GM04504 (cell line): ENCODE data around the gene GCSH.

Source experiments
- DNase-seq: peaks from one replicate; pipeline ENCODE4 v3.0.0-alpha.2; 2012; ENCODE audit warnings: low read depth

The GCSH gene

GRCh38 chr16:81101702-81102101, 5.5 kb upstream of the GCSH start:
- DNase-seq: no peak

DNA sequence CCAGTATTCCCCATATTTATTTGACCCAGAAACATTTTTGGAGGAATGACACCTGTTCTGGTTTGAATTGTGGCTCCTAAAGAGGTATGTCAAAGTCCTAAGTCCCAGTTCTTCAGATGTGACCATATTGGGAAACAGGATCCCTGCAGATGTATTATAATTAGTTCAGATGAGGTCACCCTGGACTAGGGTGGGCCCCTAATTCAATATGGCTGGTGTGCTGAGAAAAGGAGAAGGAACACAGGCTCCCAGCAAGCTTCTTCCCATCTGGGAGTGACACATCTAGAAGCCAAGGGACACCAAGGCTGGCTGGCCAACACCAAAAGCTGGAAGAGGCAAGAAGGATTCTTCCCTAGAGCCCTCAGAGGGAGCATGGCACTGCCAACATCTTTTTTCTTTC, 3.8 kb upstream of the GCSH start:
- no peak for DNase-seq

- no peak for DNase-seq
Measured at GRCh38 chr16:81097230-81097629, 1.0 kb upstream of the GCSH start.

DNA sequence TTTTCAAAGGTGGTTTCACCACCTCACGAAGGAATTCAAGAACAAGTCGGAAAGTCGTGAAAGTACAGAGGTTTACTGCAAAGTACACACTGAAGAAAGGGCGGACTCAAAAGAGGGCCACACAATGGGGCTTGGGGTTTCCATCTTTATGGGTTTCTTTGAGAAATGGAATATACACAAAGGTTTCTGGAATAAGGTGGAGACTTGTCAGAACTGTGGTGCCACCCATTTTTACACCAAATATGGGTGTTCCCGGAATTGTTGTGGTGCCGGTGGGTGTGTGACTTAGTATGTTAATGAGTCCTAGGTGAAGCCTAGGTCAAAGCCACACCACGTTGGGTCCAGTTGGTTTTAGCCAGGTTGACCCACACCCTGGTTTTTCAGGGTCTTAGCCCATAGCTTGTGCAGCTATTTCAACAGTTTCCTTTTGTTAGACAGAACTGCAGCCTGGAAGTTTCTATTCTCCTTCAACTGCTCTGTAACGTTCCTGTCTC, 567 bp upstream of the GCSH start:
- no peak for DNase-seq

DNA sequence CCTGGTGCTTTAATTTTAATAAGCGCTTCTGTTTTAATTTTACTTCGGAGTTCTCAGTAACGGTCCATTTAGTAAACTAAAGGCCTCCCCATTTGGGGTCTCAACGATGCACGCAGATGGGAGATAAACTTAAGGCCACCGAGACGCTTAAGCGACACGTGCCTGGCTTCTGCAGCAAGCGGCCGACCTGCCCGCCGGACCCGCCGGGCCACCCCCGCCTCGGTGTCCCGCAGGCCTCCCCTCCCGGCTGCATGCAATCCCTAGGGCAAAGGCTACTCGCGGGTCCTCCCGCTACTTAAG, 592 bp downstream of the GCSH start:
- no peak for DNase-seq

- DNase-seq: no peak
Measured at GRCh38 chr16:81094771-81095251, 1.4 kb downstream of the GCSH start.

DNA sequence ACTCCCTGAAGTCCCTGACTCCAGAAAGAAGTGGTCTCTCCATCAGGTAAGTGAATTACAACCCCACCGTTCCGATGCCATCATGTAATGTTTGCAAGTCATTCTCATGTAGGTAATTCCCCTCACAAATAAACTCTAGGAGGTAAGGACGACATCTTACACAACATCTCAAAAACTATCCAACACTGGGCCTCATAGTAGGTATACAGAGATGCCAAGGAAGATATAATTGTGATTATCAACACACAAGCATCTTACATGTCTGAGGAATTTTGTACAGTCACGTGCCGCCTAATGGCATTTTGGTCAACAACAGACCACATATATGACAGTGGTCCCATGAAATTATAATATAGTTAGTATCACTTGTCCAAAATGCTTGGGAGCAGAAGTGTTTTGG, 7.4 kb downstream of the GCSH start:
- DNase-seq: no peak

- no peak for DNase-seq
Measured at GRCh38 chr16:81081014-81081413, 15.2 kb downstream of the GCSH start.

GRCh38 chr16:81080233-81080632, 16.0 kb downstream of the GCSH start:
- no peak for DNase-seq

DNA sequence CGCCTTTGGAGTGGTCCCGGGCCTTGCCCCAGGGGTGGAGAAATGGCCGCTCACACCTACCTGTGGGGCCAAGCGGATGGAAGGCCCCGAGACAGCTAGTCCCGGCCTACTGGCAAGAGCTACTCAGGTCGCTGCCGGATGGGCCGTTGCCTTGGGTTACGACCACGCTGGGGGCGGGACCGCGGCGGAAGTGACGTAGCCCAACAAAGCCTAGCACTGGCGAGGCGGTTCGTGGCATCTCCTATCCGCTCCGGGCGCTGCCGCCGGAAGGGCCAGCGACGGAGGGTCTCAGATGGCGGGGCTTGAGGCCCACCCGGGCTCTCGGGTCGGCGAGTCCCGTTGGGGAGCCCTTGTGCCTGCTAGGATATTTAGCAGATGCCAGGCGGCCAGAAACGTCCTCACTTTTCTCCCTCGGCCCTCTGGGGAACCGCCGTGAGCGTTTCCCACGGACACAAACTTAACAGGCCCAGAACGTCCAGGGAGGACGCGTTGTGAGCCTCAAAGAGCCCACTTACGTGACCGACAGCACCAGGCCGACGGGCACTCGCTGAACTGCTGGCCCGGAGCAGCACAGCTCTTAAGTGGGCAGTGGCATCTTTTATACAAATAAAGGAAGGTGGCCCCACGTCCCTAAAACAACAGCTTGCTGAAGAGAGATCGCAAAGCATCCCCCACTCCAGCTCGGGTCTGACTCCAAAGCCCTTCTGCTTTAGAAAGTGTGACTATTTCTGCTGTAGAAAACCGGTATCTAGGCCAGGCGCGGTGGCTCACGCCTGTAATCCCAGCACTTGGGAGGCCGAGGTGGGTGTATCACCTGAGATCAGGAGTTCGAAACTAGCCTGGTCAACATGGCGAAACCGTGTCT, 18.9 kb downstream of the GCSH start, which contains the start of gene C16orf46:
C16orf46 (minus strand) TSS at position 163 of the 865 bp plus-strand sequence. CDS start 13,283 bp downstream, outside the sequence.
- DNase-seq: peak; percentile 92

GRCh38 chr16:81076566-81077075, 19.6 kb downstream of the GCSH start:
- DNase-seq: no peak

DNA sequence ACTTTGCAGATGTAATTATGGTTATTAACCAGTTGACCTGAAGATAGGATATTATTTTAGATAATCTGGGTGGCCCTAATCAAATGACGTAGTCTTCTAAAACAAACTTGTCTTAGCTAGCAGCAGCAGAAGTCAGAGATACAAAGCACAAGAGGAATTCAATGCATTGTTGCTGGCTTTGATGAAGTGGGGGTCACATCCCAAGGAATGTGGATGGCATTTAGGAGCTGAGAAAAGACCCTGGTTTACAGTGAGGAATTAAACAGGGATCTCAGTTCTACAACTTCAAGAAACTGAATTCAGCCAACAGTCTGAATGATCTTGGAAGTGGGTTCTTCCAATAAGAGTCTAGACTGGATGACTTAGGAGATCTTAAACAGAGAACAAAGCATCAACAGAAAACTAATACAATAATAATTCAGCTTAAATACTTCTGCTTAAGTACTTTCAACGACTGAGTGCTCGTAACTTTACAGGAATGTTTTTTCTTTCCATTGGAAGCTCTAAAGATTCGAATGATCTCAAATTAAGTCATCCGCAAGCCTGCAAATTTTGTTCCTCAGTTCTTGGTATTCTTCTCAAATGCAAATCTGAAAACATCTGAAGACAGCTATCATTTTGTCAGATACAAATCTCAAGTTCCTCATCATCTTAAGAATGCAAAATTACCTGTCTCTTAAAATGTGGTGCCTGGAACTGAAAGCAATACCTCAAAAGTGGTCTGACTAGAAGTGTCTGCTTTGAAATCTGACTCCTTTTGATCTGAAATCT, 22.4 kb downstream of the GCSH start:
- DNase-seq: no peak

GRCh38 chr16:81071805-81072204, 24.4 kb downstream of the GCSH start:
- no peak for DNase-seq

- DNase-seq: no peak
Measured at GRCh38 chr16:81070979-81071378, 25.2 kb downstream of the GCSH start.

GRCh38 chr16:81069063-81069462, 27.1 kb downstream of the GCSH start:
- DNase-seq: no peak

GRCh38 chr16:81067166-81067565, 29.0 kb downstream of the GCSH start:
- no peak for DNase-seq

- no peak for DNase-seq
Measured at GRCh38 chr16:81066681-81067080, 29.5 kb downstream of the GCSH start.

DNA sequence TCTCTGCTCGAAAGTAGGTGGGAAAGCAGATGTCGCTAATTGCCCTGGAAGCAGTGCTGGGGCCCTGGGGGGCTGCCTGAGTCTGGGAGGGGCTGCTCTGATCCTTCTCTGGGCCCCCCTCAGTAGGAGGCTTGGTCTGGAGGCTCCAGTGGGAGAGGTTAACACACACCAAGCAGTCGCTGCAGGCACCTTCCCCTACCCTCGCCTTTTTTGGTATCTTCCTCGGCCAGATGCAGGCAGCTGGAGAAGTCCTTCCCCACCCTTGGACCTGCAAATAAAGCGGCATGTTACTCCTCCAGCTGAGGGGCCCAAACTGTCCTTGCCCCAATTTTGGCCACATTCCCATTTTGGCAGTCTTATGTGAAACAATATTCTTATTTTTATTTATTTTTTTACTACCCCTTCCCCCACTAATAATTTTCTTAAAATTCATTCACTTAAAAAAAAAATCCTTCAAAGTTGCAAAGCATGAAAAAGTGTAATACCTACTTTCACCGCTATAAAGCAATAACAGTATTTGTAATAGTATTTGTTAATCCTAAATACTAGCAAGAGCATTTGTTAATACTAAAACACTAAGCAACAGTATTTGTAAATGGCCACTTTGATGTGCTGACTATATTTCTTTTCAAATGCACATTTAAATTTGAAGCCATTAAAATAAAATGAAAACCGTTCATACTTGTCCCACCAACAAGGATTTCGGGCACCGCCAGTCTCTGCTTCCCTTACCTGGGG, 34.2 kb downstream of the GCSH start:
- DNase-seq: no peak

DNA sequence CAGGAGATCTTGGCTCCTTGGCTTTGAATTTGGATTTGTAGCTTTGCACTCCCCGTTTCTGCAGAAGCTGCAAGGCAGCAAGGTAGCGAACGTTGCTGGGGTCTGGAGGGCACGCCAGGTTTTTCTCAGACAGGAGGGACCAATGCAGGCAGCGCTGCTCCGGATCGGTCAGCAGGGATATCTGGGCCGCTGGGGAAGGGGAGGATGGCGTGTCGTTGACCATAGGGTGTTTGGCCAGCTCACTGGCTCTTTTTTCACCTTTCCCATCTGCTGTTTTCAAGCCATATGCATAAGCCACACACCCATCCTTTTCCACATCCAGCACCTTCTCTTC, 34.9 kb downstream of the GCSH start:
- DNase-seq: no peak

GRCh38 chr16:81060576-81061306, 35.5 kb downstream of the GCSH start:
- no peak for DNase-seq

DNA sequence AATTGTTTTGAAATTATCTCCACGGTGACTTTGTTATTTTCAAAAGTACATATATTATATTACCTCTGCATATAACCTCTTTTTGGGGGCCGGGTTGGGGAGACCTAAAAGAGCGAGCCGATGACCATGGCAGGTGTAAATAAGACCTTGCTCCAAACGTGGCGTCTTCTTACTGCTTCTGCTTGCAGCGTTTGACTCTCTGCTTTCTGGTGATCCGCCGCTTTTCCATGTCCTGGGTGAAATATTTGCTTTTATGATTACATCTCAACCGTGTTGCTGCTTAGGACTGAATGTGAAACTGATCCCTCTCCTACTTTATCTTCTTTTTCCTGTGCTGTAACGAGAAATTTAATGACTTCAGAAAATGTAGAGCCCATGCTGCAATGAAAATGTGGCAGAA, 42.4 kb downstream of the GCSH start:
- DNase-seq: no peak

GRCh38 chr16:81042821-81043220, 53.4 kb downstream of the GCSH start:
- DNase-seq: no peak
